ENCODE results near the gene PTGDR2. TPM values are rescaled to one million over a fixed set of nuclear protein-coding genes. Genes with fewer than 3 reads are reported as not detected.

Gene PTGDR2
- total RNA-seq, 2 donors from 2014 or later: 0.25 TPM; not detected in 1

- H3K27ac Mint-ChIP-seq: no peak overlapping the region
Observed at GRCh38 chr11:60809691-60810090, 46.1 kb downstream of the PTGDR2 start.

DNA sequence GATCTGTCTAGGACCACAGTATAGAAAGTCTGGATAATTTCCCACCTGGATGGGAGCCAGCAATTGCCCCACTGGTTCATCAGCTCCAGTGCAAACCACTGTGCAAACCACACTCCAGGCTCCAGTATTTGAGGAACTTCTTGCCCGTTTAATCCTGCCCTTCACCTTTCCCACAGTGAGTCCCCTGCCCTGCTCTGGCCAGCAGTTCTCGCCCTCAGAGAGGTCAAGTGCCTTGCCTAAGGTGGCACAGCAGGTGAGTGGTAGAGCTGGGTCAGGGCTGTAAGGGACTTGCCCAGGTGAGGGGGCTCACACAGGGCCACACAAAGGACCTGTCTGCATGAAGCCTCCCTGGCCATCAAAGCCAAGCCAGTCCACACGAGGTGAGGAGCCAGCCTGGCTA, 46.5 kb downstream of the PTGDR2 start:
- ATAC-seq (no peak), DNase-seq (ENCODE audit: low spot score in 2 of 2) (no peak)
- H3K9me3 Mint-ChIP-seq: no peaks in the 10 kb centered on the region
- H3K27ac Mint-ChIP-seq: no peak overlapping the region
- no peaks in the 10 kb centered on the region for H3K36me3 Mint-ChIP-seq

More at GRCh38 chr11:60809691-60810090, 46.1 kb downstream of the PTGDR2 start:
- no peaks in the 10 kb centered on the region for H3K36me3 Mint-ChIP-seq
- no peak for ATAC-seq
- H3K9me3 Mint-ChIP-seq: no peaks in the 10 kb centered on the region
- DNase-seq (ENCODE audit: low spot score in 2 of 2): no peak

DNA sequence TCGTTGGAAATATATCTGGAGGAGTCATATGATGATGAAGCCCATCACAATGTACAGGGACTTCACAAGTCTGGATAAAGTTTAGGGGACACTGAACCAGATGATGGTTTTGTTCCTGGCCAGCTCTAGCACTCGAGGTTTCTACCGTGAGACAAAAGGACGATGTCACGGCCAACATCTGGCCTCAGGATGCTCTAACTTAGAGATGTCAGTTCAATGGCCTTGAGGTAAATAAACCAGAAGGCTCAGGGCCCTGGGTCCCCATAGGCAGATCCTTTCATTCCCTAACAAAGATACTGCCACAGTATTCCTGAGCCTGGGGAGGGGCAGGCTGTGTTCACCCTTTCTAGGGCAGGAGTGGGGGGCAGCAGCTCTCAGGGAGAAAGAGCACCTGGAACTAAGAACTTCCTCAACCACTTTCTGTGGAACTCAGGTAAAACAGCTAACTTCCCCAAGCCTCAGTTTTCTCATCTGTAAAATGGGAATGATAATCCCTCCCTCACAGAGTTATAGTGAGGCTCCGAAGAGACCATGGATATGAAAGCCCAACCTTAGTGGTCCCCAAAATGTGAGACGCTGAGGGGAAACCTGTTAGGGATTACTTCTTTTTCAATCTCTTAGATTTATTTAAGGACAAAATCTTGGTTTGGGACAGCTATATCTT, 52.3 kb downstream of the PTGDR2 start:
- Mint-ChIP-seq H3K27ac (no peak overlapping the region), H3K9me3 (no peaks in the 10 kb centered on the region), H3K36me3 (no peaks in the 10 kb centered on the region)
- ATAC-seq (no peak), DNase-seq (ENCODE audit: low spot score in 2 of 2) (no peak)

- ATAC-seq: no peak
- Mint-ChIP-seq H3K36me3 (no peaks in the 10 kb centered on the region), H3K9me3 (no peaks in the 10 kb centered on the region), H3K27ac (no peak overlapping the region)
- no peak for DNase-seq (ENCODE audit: low spot score in 2 of 2)
Observed at GRCh38 chr11:60801194-60801593, 54.6 kb downstream of the PTGDR2 start.

Other genes with a start within 250 kb of the PTGDR2 start
- not detected for gene MS4A8, start 156.3 kb downstream of the PTGDR2 start, total RNA-seq
- not detected for gene MS4A18, start 131.2 kb downstream of the PTGDR2 start, total RNA-seq
- gene MS4A15, start 99.1 kb downstream of the PTGDR2 start, total RNA-seq: not detected
- gene MS4A10, start 70.6 kb downstream of the PTGDR2 start, total RNA-seq: not detected
- gene CCDC86, start 13.8 kb downstream of the PTGDR2 start, total RNA-seq: 10 to 100 TPM; 29.3 to 38.0 TPM
- gene ZP1, start 11.6 kb upstream of the PTGDR2 start, total RNA-seq: not detected
- gene PRPF19, start 50.6 kb upstream of the PTGDR2 start, total RNA-seq: 100 to 1,000 TPM in 1 of 2 donors, 10 to 100 TPM in 1; 71.0 to 149 TPM
- 10 to 100 TPM; 31.9 to 95.1 TPM for gene TMEM109, start 58.2 kb upstream of the PTGDR2 start, total RNA-seq
- 1 to 10 TPM in 1 of 2 donors, under 1 TPM in 1; 0.71 to 1.4 TPM for gene TMEM132A, start 68.5 kb upstream of the PTGDR2 start, total RNA-seq
- gene SLC15A3, start 96.2 kb upstream of the PTGDR2 start, total RNA-seq: 1 to 10 TPM; 5.9 to 9.0 TPM
- 100 to 1,000 TPM; 227 to 339 TPM for gene CD6, start 115.7 kb upstream of the PTGDR2 start, total RNA-seq
- 100 to 1,000 TPM; 227 to 294 TPM for gene CD5, start 246.5 kb upstream of the PTGDR2 start, total RNA-seq